Germinal center (tissue), 1 donor: Measurements from ENCODE around the gene HIVEP3.

Source experiments
- DNase-seq: peaks from one replicate; pipeline ENCODE4 v3.0.0; 2012; ENCODE audit warnings: mixed read lengths, low spot score

HIVEP3 gene

GRCh38 chr1:41513383-41513735 lies 405.4 kb downstream of the HIVEP3 start:
- DNase-seq, result peak; percentile 47

GRCh38 chr1:41512701-41513382 lies 405.9 kb downstream of the HIVEP3 start:
- no peak for DNase-seq

GRCh38 chr1:41511239-41511540 lies 407.5 kb downstream of the HIVEP3 start:
- no peak for DNase-seq

GRCh38 chr1:41510531-41511238 lies 408.0 kb downstream of the HIVEP3 start:
- DNase-seq, result no peak

- DNase-seq, result no peak
Measured at GRCh38 chr1:41509270-41509671, 409.5 kb downstream of the HIVEP3 start.

GRCh38 chr1:41508290-41508689 lies 410.4 kb downstream of the HIVEP3 start:
- no peak for DNase-seq

GRCh38 chr1:41507836-41508235 lies 410.9 kb downstream of the HIVEP3 start:
- DNase-seq, result no peak

GRCh38 chr1:41507110-41507720 lies 411.5 kb downstream of the HIVEP3 start:
- no peak for DNase-seq

- peak; percentile 34 for DNase-seq
Measured at GRCh38 chr1:41504114-41505035, 414.3 kb downstream of the HIVEP3 start.

- no peak for DNase-seq
Measured at GRCh38 chr1:41503538-41504113, 415.1 kb downstream of the HIVEP3 start.

- DNase-seq, result no peak
Measured at GRCh38 chr1:41502912-41503311, 415.8 kb downstream of the HIVEP3 start.

GRCh38 chr1:41501581-41501980 lies 417.1 kb downstream of the HIVEP3 start:
- DNase-seq, result no peak

GRCh38 chr1:41500781-41501518 lies 417.8 kb downstream of the HIVEP3 start:
- DNase-seq, result no peak

- no peak for DNase-seq
Measured at GRCh38 chr1:41500378-41500777, 418.3 kb downstream of the HIVEP3 start.

GRCh38 chr1:41499591-41499990 lies 419.1 kb downstream of the HIVEP3 start:
- DNase-seq, result no peak

GRCh38 chr1:41498804-41499203 lies 419.9 kb downstream of the HIVEP3 start:
- DNase-seq, result no peak

GRCh38 chr1:41498391-41498790 lies 420.3 kb downstream of the HIVEP3 start:
- no peak for DNase-seq

GRCh38 chr1:41497461-41498030 lies 421.2 kb downstream of the HIVEP3 start:
- no peak for DNase-seq

GRCh38 chr1:41497056-41497440 lies 421.7 kb downstream of the HIVEP3 start:
- DNase-seq, result no peak

- no peak for DNase-seq
Measured at GRCh38 chr1:41496080-41497055, 422.4 kb downstream of the HIVEP3 start.
